Activated naive CD8-positive, alpha-beta T cell treated with anti-CD3 and anti-CD28 coated beads, Interleukin-2, amount 10 ng/mL, durations not matched to agents 7 days and 5 days (primary cell): Measurements from ENCODE around the gene ITGB4. TPM values are rescaled to one million over a fixed set of nuclear protein-coding genes. Genes with fewer than 3 reads are reported as not detected.
"Not testable (repeated sequence)": the region's sequence is repeated elsewhere in the genome, so short reads cannot be mapped to it uniquely, and the experiment has no call there.

Source experiments
- ATAC-seq: fragments of 150-1000 bp; cut with Tn5 transposase; one replicate; pipeline ENCODE4 v1.10.0; 2021; ENCODE audit warnings: low read depth, moderate library complexity
- POLR2A ChIA-PET: fragments of 350-600 bp; sonication (Branson Sonifier 250); formaldehyde crosslinking; loops from one replicate; lab custom pipeline; 2021; ENCODE audit warnings: antibody characterized with exemption; lab: Charles Lee
- DNase-seq: peaks from one replicate; pipeline ENCODE4 v3.0.0; 2021
- H3K27ac Mint-ChIP-seq: one replicate; pipeline ENCODE4 v1.8.0; 2022; ENCODE audit warnings: mild to moderate bottlenecking, mixed read lengths
- H3K27me3 Mint-ChIP-seq: one replicate; pipeline ENCODE4 v1.8.0; 2022; ENCODE audit warnings: mild to moderate bottlenecking, moderate library complexity, mixed read lengths
- H3K36me3 Mint-ChIP-seq: one replicate; pipeline ENCODE4 v1.8.0; 2021; ENCODE audit warnings: mild to moderate bottlenecking, mixed read lengths
- H3K4me1 Mint-ChIP-seq: one replicate; pipeline ENCODE4 v1.8.0; 2021; ENCODE audit warnings: mixed read lengths
- H3K4me3 Mint-ChIP-seq: one replicate; pipeline ENCODE4 v1.8.0; 2022; ENCODE audit warnings: mild to moderate bottlenecking, moderate library complexity, mixed read lengths
- H3K9me3 Mint-ChIP-seq: one replicate; pipeline ENCODE4 v1.8.0; 2021; ENCODE audit warnings: mixed read lengths
- total RNA-seq, 2 experiments: library from RNA; stranded (reverse); gene quantifications; one replicate each; pipeline ENCODE4 v1.2.3, GENCODE V29; 2021

Gene ITGB4
- total RNA-seq, 2 experiments from 2014 or later: 1.0 to 1.4 TPM

GRCh38 chr17:75754378-75755204 is 33.3 kb downstream of the ITGB4 start:
- H3K27me3 Mint-ChIP-seq: no peaks in the 10 kb centered on the region
- POLR2A ChIA-PET: interaction anchor here (0.6 to 2.4 kb wide), 12 partner anchors 10 to 171 kb away, joined by 4 to 32 read pairs (median 6); partner anchors contain the start of genes GALK1 and UNC13D
- ATAC-seq (no peak), DNase-seq (no peak)
- H3K4me3 Mint-ChIP-seq: peak overlapping the region; percentile 64
- H3K36me3 Mint-ChIP-seq: peaks cover 2% of the 10 kb centered on the region
- H3K4me1 Mint-ChIP-seq: peaks cover 7% of the 10 kb centered on the region
- peak overlapping the region; percentile 68 for H3K27ac Mint-ChIP-seq
- H3K9me3 Mint-ChIP-seq: no peaks in the 10 kb centered on the region

- Mint-ChIP-seq H3K4me1 (peaks cover 5% of the 10 kb centered on the region), H3K4me3 (peak overlapping the region; percentile 64), H3K27me3 (no peaks in the 10 kb centered on the region), H3K27ac (peak overlapping the region; percentile 68), H3K36me3 (peaks cover 2% of the 10 kb centered on the region), H3K9me3 (no peaks in the 10 kb centered on the region)
- no peak for ATAC-seq
- DNase-seq: peak; percentile 36
- POLR2A ChIA-PET: interaction anchor here (0.6 to 2.4 kb wide), 4 partner anchors 25 to 172 kb away, joined by 4 to 6 read pairs (median 4); no protein-coding TSS in a partner anchor
Observed at GRCh38 chr17:75755205-75755901, 34.1 kb downstream of the ITGB4 start.

GRCh38 chr17:75755990-75756389 is 34.7 kb downstream of the ITGB4 start:
- H3K27me3 Mint-ChIP-seq: no peaks in the 10 kb centered on the region
- no peaks in the 10 kb centered on the region for H3K9me3 Mint-ChIP-seq
- peak overlapping the region; percentile 51 for H3K27ac Mint-ChIP-seq
- peaks cover 2% of the 10 kb centered on the region for H3K36me3 Mint-ChIP-seq
- H3K4me3 Mint-ChIP-seq: no peak overlapping the region
- POLR2A ChIA-PET: interaction anchor here (2.1 kb wide), 1 partner anchor 24 kb away, joined by 5 read pairs; no protein-coding TSS in a partner anchor
- H3K4me1 Mint-ChIP-seq: peaks cover 5% of the 10 kb centered on the region
- no peak for DNase-seq
- ATAC-seq: no peak

- Mint-ChIP-seq H3K27ac (no peak overlapping the region), H3K27me3 (no peaks in the 10 kb centered on the region)
Observed at GRCh38 chr17:75756451-75757085, 35.3 kb downstream of the ITGB4 start.

GRCh38 chr17:75757086-75757681 is 35.9 kb downstream of the ITGB4 start:
- H3K9me3 Mint-ChIP-seq: no peaks in the 10 kb centered on the region
- H3K36me3 Mint-ChIP-seq: peaks cover 2% of the 10 kb centered on the region
- H3K4me3 Mint-ChIP-seq: no peak overlapping the region
- no peaks in the 10 kb centered on the region for H3K27me3 Mint-ChIP-seq
- ATAC-seq (no peak), DNase-seq (no peak)
- peaks cover 5% of the 10 kb centered on the region for H3K4me1 Mint-ChIP-seq
- POLR2A ChIA-PET: interaction anchor here (0.7 to 2.1 kb wide), 2 partner anchors 19 to 23 kb away, joined by 3 to 5 read pairs; no protein-coding TSS in a partner anchor
- no peak overlapping the region for H3K27ac Mint-ChIP-seq

More at GRCh38 chr17:75756451-75757085, 35.3 kb downstream of the ITGB4 start:
- Mint-ChIP-seq H3K4me3 (no peak overlapping the region), H3K4me1 (peaks cover 5% of the 10 kb centered on the region), H3K9me3 (no peaks in the 10 kb centered on the region), H3K36me3 (peaks cover 2% of the 10 kb centered on the region)
- DNase-seq (no peak), ATAC-seq (no peak)
- POLR2A ChIA-PET: interaction anchor here (2.1 kb wide), 1 partner anchor 23 kb away, joined by 5 read pairs; no protein-coding TSS in a partner anchor

GRCh38 chr17:75758131-75758905 is 37.1 kb downstream of the ITGB4 start:
- Mint-ChIP-seq H3K27ac (no peak overlapping the region), H3K9me3 (no peaks in the 10 kb centered on the region), H3K4me1 (peaks cover 7% of the 10 kb centered on the region), H3K36me3 (peaks cover 4% of the 10 kb centered on the region), H3K27me3 (no peaks in the 10 kb centered on the region), H3K4me3 (no peak overlapping the region)
- no peak for ATAC-seq
- no peak for DNase-seq
- POLR2A ChIA-PET: no interaction called here

- no peak for DNase-seq
- ATAC-seq: no peak
- Mint-ChIP-seq H3K27me3 (no peaks in the 10 kb centered on the region), H3K9me3 (no peaks in the 10 kb centered on the region), H3K4me3 (no peak overlapping the region), H3K36me3 (peaks cover 4% of the 10 kb centered on the region), H3K4me1 (peaks cover 13% of the 10 kb centered on the region), H3K27ac (no peak overlapping the region)
- POLR2A ChIA-PET: interaction anchor here (0.6 to 7.3 kb wide), 2 partner anchors 17 to 312 kb away, joined by 3 to 129 read pairs; a partner anchor contains a TSS
Observed at GRCh38 chr17:75759457-75759856, 38.2 kb downstream of the ITGB4 start.

- not testable (repeated sequence) for H3K27ac Mint-ChIP-seq, H3K4me3 Mint-ChIP-seq, ATAC-seq, H3K9me3 Mint-ChIP-seq, H3K36me3 Mint-ChIP-seq, DNase-seq, H3K27me3 Mint-ChIP-seq, H3K4me1 Mint-ChIP-seq
- POLR2A ChIA-PET: interaction anchor here (0.6 to 7.3 kb wide), 2 partner anchors 16 to 313 kb away, joined by 3 to 129 read pairs; a partner anchor contains a TSS
Observed at GRCh38 chr17:75759978-75760640, 38.9 kb downstream of the ITGB4 start.

GRCh38 chr17:75762513-75763268 is 41.4 kb downstream of the ITGB4 start:
- H3K4me3 Mint-ChIP-seq: peak overlapping the region; percentile 35
- H3K4me1 Mint-ChIP-seq: peaks cover 8% of the 10 kb centered on the region
- POLR2A ChIA-PET: interaction anchor here (0.8 to 7.3 kb wide), 7 partner anchors 9 to 70 kb away, joined by 3 to 129 read pairs (median 8); partner anchors contain the start of gene UNK
- ATAC-seq (no peak), DNase-seq (no peak)
- no peaks in the 10 kb centered on the region for H3K9me3 Mint-ChIP-seq
- H3K27ac Mint-ChIP-seq: peak overlapping the region; percentile 56
- no peaks in the 10 kb centered on the region for H3K27me3 Mint-ChIP-seq
- H3K36me3 Mint-ChIP-seq: peaks cover 4% of the 10 kb centered on the region

GRCh38 chr17:75763269-75763607 is 42.0 kb downstream of the ITGB4 start:
- POLR2A ChIA-PET: interaction anchor here (1.3 to 7.3 kb wide), 5 partner anchors 10 to 70 kb away, joined by 4 to 129 read pairs (median 32); partner anchors contain the start of gene UNK
- Mint-ChIP-seq H3K4me3 (peak overlapping the region; percentile 28), H3K9me3 (no peaks in the 10 kb centered on the region), H3K27me3 (peaks cover 3% of the 10 kb centered on the region), H3K36me3 (peaks cover 4% of the 10 kb centered on the region), H3K4me1 (peaks cover 8% of the 10 kb centered on the region), H3K27ac (no peak overlapping the region)
- ATAC-seq: no peak
- DNase-seq: no peak
